ENCODE measurements around the gene PRRX2. TPM values are rescaled to one million over a fixed set of nuclear protein-coding genes. Genes with fewer than 3 reads are reported as not detected.

The PRRX2 gene
- total RNA-seq, 1 experiment from 2014 or later, result not detected

- no peak overlapping the region for H3K4me3 Mint-ChIP-seq (ENCODE audit: low read depth, unreplicated experiment)
- BruUV-seq (replicated peaks), result no TSS peak
- no peak overlapping the region for H3K27ac Mint-ChIP-seq (ENCODE audit: unreplicated experiment)
- H3K27me3 Mint-ChIP-seq (ENCODE audit: unreplicated experiment), result peaks cover 56% of the 10 kb centered on the region
- no peaks in the 10 kb centered on the region for H3K4me1 Mint-ChIP-seq (ENCODE audit: low read depth, unreplicated experiment)
- DNase-seq, result no peak
- CTCF ChIA-PET, result no interaction called here
- H3K9me3 Mint-ChIP-seq (ENCODE audit: low read depth, unreplicated experiment), result no peaks in the 10 kb centered on the region
- intact Hi-C loops (cut with micrococcal nuclease; ENCODE audit: unreplicated experiment), result no loop called here
- no peaks in the 10 kb centered on the region for H3K36me3 Mint-ChIP-seq (ENCODE audit: insufficient read depth, unreplicated experiment)
- no peak for TF ChIP-seq CTCF (IDR thresholded peaks at IDR 0.05; ENCODE audit: unreplicated experiment)
These were observed 11.5 kb downstream of the PRRX2 start for GRCh38 chr9:129676975-129677374.

GRCh38 chr9:129677456-129677855, 12.0 kb downstream of the PRRX2 start:
- no peak for DNase-seq
- no peaks in the 10 kb centered on the region for H3K4me1 Mint-ChIP-seq (ENCODE audit: low read depth, unreplicated experiment)
- H3K4me3 Mint-ChIP-seq (ENCODE audit: low read depth, unreplicated experiment), result no peak overlapping the region
- CTCF ChIA-PET, result interaction anchor here (1.0 kb wide), 1 partner anchor 15 kb away, joined by 3 read pairs; no protein-coding TSS in a partner anchor
- intact Hi-C loops (cut with micrococcal nuclease; ENCODE audit: unreplicated experiment), result no loop called here
- no peaks in the 10 kb centered on the region for H3K9me3 Mint-ChIP-seq (ENCODE audit: low read depth, unreplicated experiment)
- H3K27me3 Mint-ChIP-seq (ENCODE audit: unreplicated experiment), result peaks cover 51% of the 10 kb centered on the region
- no TSS peak for BruUV-seq (replicated peaks)
- no peak for TF ChIP-seq CTCF (IDR thresholded peaks at IDR 0.05; ENCODE audit: unreplicated experiment)
- H3K36me3 Mint-ChIP-seq (ENCODE audit: insufficient read depth, unreplicated experiment), result no peaks in the 10 kb centered on the region
- no peak overlapping the region for H3K27ac Mint-ChIP-seq (ENCODE audit: unreplicated experiment)

- H3K4me1 Mint-ChIP-seq (ENCODE audit: low read depth, unreplicated experiment), result no peaks in the 10 kb centered on the region
These were observed 13.4 kb downstream of the PRRX2 start for GRCh38 chr9:129678844-129679243.

GRCh38 chr9:129679537-129679936, 14.1 kb downstream of the PRRX2 start:
- Mint-ChIP-seq H3K9me3 (ENCODE audit: low read depth, unreplicated experiment) (no peaks in the 10 kb centered on the region), H3K27ac (ENCODE audit: unreplicated experiment) (no peak overlapping the region), H3K4me1 (ENCODE audit: low read depth, unreplicated experiment) (no peaks in the 10 kb centered on the region), H3K4me3 (ENCODE audit: low read depth, unreplicated experiment) (no peak overlapping the region), H3K27me3 (ENCODE audit: unreplicated experiment) (peaks cover 32% of the 10 kb centered on the region), H3K36me3 (ENCODE audit: insufficient read depth, unreplicated experiment) (no peaks in the 10 kb centered on the region)
- BruUV-seq (replicated peaks), result no TSS peak
- CTCF ChIA-PET, result no interaction called here
- intact Hi-C loops (cut with micrococcal nuclease; ENCODE audit: unreplicated experiment), result no loop called here
- DNase-seq, result no peak
- no peak for TF ChIP-seq CTCF (IDR thresholded peaks at IDR 0.05; ENCODE audit: unreplicated experiment)

More at GRCh38 chr9:129678844-129679243, 13.4 kb downstream of the PRRX2 start:
- H3K27me3 Mint-ChIP-seq (ENCODE audit: unreplicated experiment), result peaks cover 39% of the 10 kb centered on the region
- CTCF ChIA-PET, result no interaction called here
- intact Hi-C loops (cut with micrococcal nuclease; ENCODE audit: unreplicated experiment), result no loop called here
- DNase-seq, result no peak
- BruUV-seq (replicated peaks), result no TSS peak
- H3K27ac Mint-ChIP-seq (ENCODE audit: unreplicated experiment), result no peak overlapping the region
- no peaks in the 10 kb centered on the region for H3K9me3 Mint-ChIP-seq (ENCODE audit: low read depth, unreplicated experiment)
- TF ChIP-seq CTCF (IDR thresholded peaks at IDR 0.05; ENCODE audit: unreplicated experiment), result no peak
- no peaks in the 10 kb centered on the region for H3K36me3 Mint-ChIP-seq (ENCODE audit: insufficient read depth, unreplicated experiment)
- no peak overlapping the region for H3K4me3 Mint-ChIP-seq (ENCODE audit: low read depth, unreplicated experiment)
